ENCODE results near the gene TUBB8.
"Not testable (repeated sequence)": the region's sequence is repeated elsewhere in the genome, so short reads cannot be mapped to it uniquely, and the experiment has no call there.

The TUBB8 gene

GRCh38 chr10:49926-50325 lies 830 bp upstream of the TUBB8 start:
- H3K79me2 ChIP-seq (ENCODE audit: insufficient read depth, low read length); H3K9me3 ChIP-seq (ENCODE audit: insufficient read depth, low read length); H3K9ac ChIP-seq (ENCODE audit: low read length); H3F3A ChIP-seq (ENCODE audit: insufficient read depth); H2AFZ ChIP-seq (ENCODE audit: low read depth, low read length, severe bottlenecking); H3K27ac ChIP-seq (ENCODE audit: low read depth, low read length); H3K4me2 ChIP-seq (ENCODE audit: low read depth, low read length, poor library complexity, severe bottlenecking); H3K9me2 ChIP-seq (replicated peaks; ENCODE audit: insufficient read depth, low read length); H3K4me3 ChIP-seq (ENCODE audit: insufficient read depth, low read length, poor library complexity, severe bottlenecking); H3K27me3 ChIP-seq (ENCODE audit: low read length); H3K36me3 ChIP-seq (ENCODE audit: low read length); H4K20me1 ChIP-seq (ENCODE audit: low read depth, low read length): not testable (repeated sequence)

- not testable (repeated sequence) for H3K4me2 ChIP-seq (ENCODE audit: low read depth, low read length, poor library complexity, severe bottlenecking); H3K9me3 ChIP-seq (ENCODE audit: insufficient read depth, low read length); H3K27ac ChIP-seq (ENCODE audit: low read depth, low read length); H3K4me3 ChIP-seq (ENCODE audit: insufficient read depth, low read length, poor library complexity, severe bottlenecking); H4K20me1 ChIP-seq (ENCODE audit: low read depth, low read length); H3K9ac ChIP-seq (ENCODE audit: low read length); H2AFZ ChIP-seq (ENCODE audit: low read depth, low read length, severe bottlenecking); H3K36me3 ChIP-seq (ENCODE audit: low read length); H3K79me2 ChIP-seq (ENCODE audit: insufficient read depth, low read length); H3K27me3 ChIP-seq (ENCODE audit: low read length); H3F3A ChIP-seq (ENCODE audit: insufficient read depth); H3K9me2 ChIP-seq (replicated peaks; ENCODE audit: insufficient read depth, low read length)
These were observed 1.2 kb downstream of the TUBB8 start for GRCh38 chr10:47864-48263.

DNA sequence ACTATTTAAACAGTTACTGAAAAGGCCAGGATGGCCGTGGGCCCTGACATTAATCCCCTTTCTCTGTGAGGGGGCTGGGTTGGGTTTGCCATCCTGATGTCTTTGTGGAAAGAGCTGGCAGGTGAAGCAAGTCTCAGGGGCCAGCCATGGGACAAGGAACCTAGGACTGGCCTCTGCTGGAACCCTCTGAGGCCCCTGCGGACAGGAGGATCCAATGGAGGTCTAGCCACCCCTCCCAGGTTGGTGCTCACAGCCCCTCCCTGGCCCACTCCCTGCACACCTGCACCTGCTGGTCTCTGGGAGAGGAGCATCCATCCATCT lies 35.8 kb downstream of the TUBB8 start:
- H3K9me2 ChIP-seq (replicated peaks; ENCODE audit: insufficient read depth, low read length); H3K27ac ChIP-seq (ENCODE audit: low read depth, low read length); H3K79me2 ChIP-seq (ENCODE audit: insufficient read depth, low read length); H3F3A ChIP-seq (ENCODE audit: insufficient read depth); H2AFZ ChIP-seq (ENCODE audit: low read depth, low read length, severe bottlenecking); H3K4me2 ChIP-seq (ENCODE audit: low read depth, low read length, poor library complexity, severe bottlenecking); H4K20me1 ChIP-seq (ENCODE audit: low read depth, low read length); H3K4me3 ChIP-seq (ENCODE audit: insufficient read depth, low read length, poor library complexity, severe bottlenecking); H3K9ac ChIP-seq (ENCODE audit: low read length); H3K36me3 ChIP-seq (ENCODE audit: low read length); H3K27me3 ChIP-seq (ENCODE audit: low read length); H3K9me3 ChIP-seq (ENCODE audit: insufficient read depth, low read length): not testable (repeated sequence)

GRCh38 chr10:12444-13314 lies 36.4 kb downstream of the TUBB8 start:
- not testable (repeated sequence) for H4K20me1 ChIP-seq (ENCODE audit: low read depth, low read length); H3K79me2 ChIP-seq (ENCODE audit: insufficient read depth, low read length); H3K27me3 ChIP-seq (ENCODE audit: low read length); H3K4me2 ChIP-seq (ENCODE audit: low read depth, low read length, poor library complexity, severe bottlenecking); H3K9ac ChIP-seq (ENCODE audit: low read length); H3F3A ChIP-seq (ENCODE audit: insufficient read depth); H3K9me3 ChIP-seq (ENCODE audit: insufficient read depth, low read length); H3K36me3 ChIP-seq (ENCODE audit: low read length); H3K4me3 ChIP-seq (ENCODE audit: insufficient read depth, low read length, poor library complexity, severe bottlenecking); H3K9me2 ChIP-seq (replicated peaks; ENCODE audit: insufficient read depth, low read length); H2AFZ ChIP-seq (ENCODE audit: low read depth, low read length, severe bottlenecking); H3K27ac ChIP-seq (ENCODE audit: low read depth, low read length)

- H3K36me3 ChIP-seq (ENCODE audit: low read length); H3K9ac ChIP-seq (ENCODE audit: low read length); H3K4me2 ChIP-seq (ENCODE audit: low read depth, low read length, poor library complexity, severe bottlenecking); H3K79me2 ChIP-seq (ENCODE audit: insufficient read depth, low read length); H3K9me3 ChIP-seq (ENCODE audit: insufficient read depth, low read length); H3K9me2 ChIP-seq (replicated peaks; ENCODE audit: insufficient read depth, low read length); H4K20me1 ChIP-seq (ENCODE audit: low read depth, low read length); H3F3A ChIP-seq (ENCODE audit: insufficient read depth); H3K27ac ChIP-seq (ENCODE audit: low read depth, low read length); H3K27me3 ChIP-seq (ENCODE audit: low read length); H2AFZ ChIP-seq (ENCODE audit: low read depth, low read length, severe bottlenecking); H3K4me3 ChIP-seq (ENCODE audit: insufficient read depth, low read length, poor library complexity, severe bottlenecking): not testable (repeated sequence)
These were observed 37.8 kb downstream of the TUBB8 start for GRCh38 chr10:11260-11659.

DNA sequence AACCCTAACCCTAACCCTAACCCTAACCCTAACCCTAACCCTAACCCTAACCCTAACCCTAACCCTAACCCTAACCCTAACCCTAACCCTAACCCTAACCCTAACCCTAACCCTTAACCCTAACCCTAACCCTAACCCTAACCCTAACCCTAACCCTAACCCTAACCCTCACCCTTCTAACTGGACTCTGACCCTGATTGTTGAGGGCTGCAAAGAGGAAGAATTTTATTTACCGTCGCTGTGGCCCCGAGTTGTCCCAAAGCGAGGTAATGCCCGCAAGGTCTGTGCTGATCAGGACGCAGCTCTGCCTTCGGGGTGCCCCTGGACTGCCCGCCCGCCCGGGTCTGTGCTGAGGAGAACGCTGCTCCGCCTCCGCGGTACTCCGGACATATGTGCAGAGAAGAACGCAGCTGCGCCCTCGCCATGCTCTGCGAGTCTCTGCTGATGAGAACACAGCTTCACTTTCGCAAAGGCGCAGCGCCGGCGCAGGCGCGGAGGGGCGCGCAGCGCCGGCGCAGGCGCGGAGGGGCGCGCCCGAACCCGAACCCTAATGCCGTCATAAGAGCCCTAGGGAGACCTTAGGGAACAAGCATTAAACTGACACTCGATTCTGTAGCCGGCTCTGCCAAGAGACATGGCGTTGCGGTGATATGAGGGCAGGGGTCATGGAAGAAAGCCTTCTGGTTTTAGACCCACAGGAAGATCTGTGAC lies 38.7 kb downstream of the TUBB8 start:
- not testable (repeated sequence) for H3K27ac ChIP-seq (ENCODE audit: low read depth, low read length); H3K27me3 ChIP-seq (ENCODE audit: low read length); H3K4me2 ChIP-seq (ENCODE audit: low read depth, low read length, poor library complexity, severe bottlenecking); H3F3A ChIP-seq (ENCODE audit: insufficient read depth); H3K79me2 ChIP-seq (ENCODE audit: insufficient read depth, low read length); H3K36me3 ChIP-seq (ENCODE audit: low read length); H3K9me3 ChIP-seq (ENCODE audit: insufficient read depth, low read length); H3K9ac ChIP-seq (ENCODE audit: low read length); H4K20me1 ChIP-seq (ENCODE audit: low read depth, low read length); H2AFZ ChIP-seq (ENCODE audit: low read depth, low read length, severe bottlenecking); H3K4me3 ChIP-seq (ENCODE audit: insufficient read depth, low read length, poor library complexity, severe bottlenecking); H3K9me2 ChIP-seq (replicated peaks; ENCODE audit: insufficient read depth, low read length)

All from SU-DHL-6 (cell line).